H1 (cell line): Measurements from ENCODE around the gene CALML5. TPM values are rescaled to one million over a fixed set of nuclear protein-coding genes. Genes with fewer than 3 reads are reported as not detected.
A peak's percentile ranks its signal among the peaks of the same experiment; 100 is the strongest.

ENCODE experiments used
- CTCF ChIA-PET: fragments of 300-600 bp; sonication (Branson Sonifier 250); formaldehyde crosslinking; loops from one replicate; lab custom pipeline; 2021; ENCODE audit not compliant: partially characterized antibody; lab: Charles Lee
- POLR2A ChIA-PET: fragments of 300-600 bp; sonication (Branson Sonifier 250); formaldehyde crosslinking; loops from one replicate; lab custom pipeline; 2021; ENCODE audit warnings: inconsistent platforms; ENCODE audit not compliant: partially characterized antibody; lab: Charles Lee
- DNase-seq, 2 experiments: peaks; one replicate each; pipeline versions ENCODE4 v3.0.0 to v3.0.0-alpha.2; 2010 to 2022; ENCODE audit warnings: low spot score in 2 of 2, low read depth in 1 of 2, mixed read lengths in 1 of 2
- FAIRE-seq: peaks from 2 replicates; lab custom pipeline; 2011; peaks lifted over from hg19 to GRCh38; lab: Jason Lieb, UNC
- H2AFZ ChIP-seq: 2 replicates; pipeline ENCODE4 v1.8.1; 2012; ENCODE audit warnings: low read length, inconsistent platforms
- H2AK5ac ChIP-seq: 2 replicates; pipeline ENCODE4 v1.6.1; 2013; ENCODE audit warnings: low read depth, low read length
- H2BK120ac ChIP-seq: replicated peaks from 2 replicates; pipeline ENCODE3; 2013; ENCODE audit warnings: low read depth, low read length, inconsistent platforms
- H2BK12ac ChIP-seq: 2 replicates; pipeline ENCODE4 v1.6.1; 2013; ENCODE audit warnings: low read depth, low read length
- H2BK15ac ChIP-seq: 2 replicates; pipeline ENCODE4 v1.6.1; 2013; ENCODE audit warnings: low read length
- H2BK20ac ChIP-seq: 2 replicates; pipeline ENCODE4 v1.6.1; 2013; ENCODE audit warnings: low read length
- H2BK5ac ChIP-seq: 2 replicates; pipeline ENCODE4 v1.6.1; 2013; ENCODE audit warnings: low read depth, low read length
- H3K14ac ChIP-seq: 2 replicates; pipeline ENCODE4 v1.6.1; 2013; ENCODE audit warnings: inconsistent platforms; ENCODE audit not compliant: insufficient read length
- H3K18ac ChIP-seq: 2 replicates; pipeline ENCODE4 v1.6.1; 2013; ENCODE audit warnings: low read length; ENCODE audit errors: extremely low read depth
- H3K23ac ChIP-seq: 2 replicates; pipeline ENCODE4 v1.6.1; 2013; ENCODE audit warnings: inconsistent platforms; ENCODE audit not compliant: insufficient read length
- H3K23me2 ChIP-seq: 2 replicates; pipeline ENCODE4 v1.6.1; 2013; ENCODE audit warnings: low read depth, low read length
- H3K27ac ChIP-seq: 2 replicates; pipeline ENCODE4 v1.6.1; 2011; ENCODE audit warnings: low read depth, low read length, inconsistent platforms
- H3K27me3 ChIP-seq, 4 experiments: replicated peaks in 1 of 4; 1 replicate in 1 of 4; 2 replicates in 3 of 4; pipeline versions ENCODE4 v1.6.1 to v1.8.1; 2011 to 2013; ENCODE audit warnings: low read length in 3 of 4, mild to moderate bottlenecking in 3 of 4, inconsistent platforms in 2 of 4, mixed read lengths in 2 of 4, moderate library complexity in 1 of 4; ENCODE audit not compliant: control insufficient read depth in 3 of 4, insufficient read depth in 3 of 4; ENCODE audit errors: extremely low read depth in 1 of 4
- H3K36me3 ChIP-seq, 4 experiments: 2 replicates each; pipeline versions ENCODE4 v1.6.1 to v1.8.1; 2011 to 2013; ENCODE audit warnings: mild to moderate bottlenecking in 4 of 4, low read length in 3 of 4, moderate library complexity in 2 of 4, control low read depth in 1 of 4, inconsistent platforms in 1 of 4; ENCODE audit not compliant: insufficient read depth in 4 of 4, control insufficient read depth in 2 of 4
- H3K4ac ChIP-seq: replicated peaks from 2 replicates; pipeline ENCODE3; 2013; ENCODE audit warnings: low read length, low read depth, mixed read lengths, inconsistent platforms; ENCODE audit not compliant: insufficient read length
- H3K4me1 ChIP-seq, 4 experiments: replicated peaks in 1 of 4; 1 replicate in 1 of 4; 2 replicates in 3 of 4; pipeline versions ENCODE4 v1.6.1 to v1.8.1; 2011 to 2013; ENCODE audit warnings: low read length in 3 of 4, inconsistent platforms in 2 of 4, mixed read lengths in 1 of 4; ENCODE audit not compliant: insufficient read depth in 4 of 4, control insufficient read depth in 3 of 4
- H3K4me2 ChIP-seq, 2 experiments: 2 replicates each; pipeline versions ENCODE4 v1.6.1 to v1.8.1; 2011 to 2013; ENCODE audit warnings: low read depth in 2 of 2, low read length in 2 of 2, control low read depth in 1 of 2, inconsistent platforms in 1 of 2, mild to moderate bottlenecking in 1 of 2; ENCODE audit not compliant: insufficient read depth in 1 of 2
- H3K4me3 ChIP-seq, 4 experiments: fragments of 200-600, 300-600 bp in 1 of 4; sonication (generic), shearing (Covaris generic), sonication (Bioruptor Twin) in 1 of 4; 2 replicates each; pipeline versions ENCODE4 v1.5.1 to v1.8.1; 2011 to 2016; ENCODE audit warnings: low read length in 4 of 4, low read depth in 3 of 4, control low read depth in 2 of 4, inconsistent platforms in 2 of 4, mild to moderate bottlenecking in 2 of 4, mixed read lengths in 1 of 4, moderate library complexity in 1 of 4; ENCODE audit not compliant: insufficient read depth in 2 of 4; ENCODE audit errors: extremely low read depth in 1 of 4
- H3K56ac ChIP-seq: replicated peaks from 2 replicates; pipeline ENCODE3; 2013; ENCODE audit warnings: low read depth, mild to moderate bottlenecking, mixed read lengths, low read length, inconsistent platforms; ENCODE audit not compliant: insufficient read length
- H3K79me1 ChIP-seq: 2 replicates; pipeline ENCODE4 v1.6.1; 2013; ENCODE audit warnings: low read depth, low read length, control low read depth
- H3K79me2 ChIP-seq, 2 experiments: 2 replicates each; pipeline versions ENCODE4 v1.6.1 to v1.8.1; 2012 to 2013; ENCODE audit warnings: low read length in 2 of 2, mild to moderate bottlenecking in 2 of 2, inconsistent platforms in 1 of 2; ENCODE audit not compliant: insufficient read depth in 2 of 2, control insufficient read depth in 1 of 2
- H3K9ac ChIP-seq, 4 experiments: replicated peaks in 1 of 4; 1 replicate in 1 of 4; 2 replicates in 3 of 4; pipeline versions ENCODE4 v1.6.1 to v1.8.1; 2011 to 2013; ENCODE audit warnings: low read depth in 3 of 4, low read length in 3 of 4, control low read depth in 2 of 4, mild to moderate bottlenecking in 2 of 4, moderate library complexity in 2 of 4, inconsistent platforms in 1 of 4; ENCODE audit errors: extremely low read depth in 1 of 4
- H3K9me3 ChIP-seq, 2 experiments: 2 replicates each; pipeline versions ENCODE4 v1.6.1 to v1.8.1; 2012 to 2013; ENCODE audit warnings: mild to moderate bottlenecking in 2 of 2, moderate library complexity in 2 of 2, control low read depth in 1 of 2, inconsistent platforms in 1 of 2, low read depth in 1 of 2, low read length in 1 of 2, mixed read lengths in 1 of 2; ENCODE audit not compliant: insufficient read depth in 2 of 2
- H4K20me1 ChIP-seq, 2 experiments: replicated peaks in 1 of 2; 2 replicates each; pipeline versions ENCODE3 to v1.8.1; 2011 to 2013; ENCODE audit warnings: inconsistent platforms in 2 of 2, low read length in 2 of 2, mild to moderate bottlenecking in 1 of 2; ENCODE audit not compliant: insufficient read depth in 2 of 2, control insufficient read depth in 1 of 2
- H4K5ac ChIP-seq: 2 replicates; pipeline ENCODE4 v1.6.1; 2013; ENCODE audit warnings: low read length, low read depth, mixed read lengths, inconsistent platforms; ENCODE audit not compliant: insufficient read length
- H4K8ac ChIP-seq: 2 replicates; pipeline ENCODE4 v1.8.0; 2013; ENCODE audit warnings: mild to moderate bottlenecking, moderate library complexity, low read length, inconsistent platforms; ENCODE audit not compliant: insufficient read depth; ENCODE audit errors: extremely low read depth
- H4K91ac ChIP-seq: replicated peaks from 2 replicates; pipeline ENCODE3; 2013; ENCODE audit warnings: low read length, mixed read lengths, inconsistent platforms; ENCODE audit not compliant: insufficient read length
- E2F6 ChIP-seq: IDR thresholded peaks from 2 replicates; pipeline ENCODE4 v1.6.1; 2012; ENCODE audit warnings: inconsistent platforms
- EZH2 ChIP-seq: fragments of 200-600 bp; sonication (generic); IDR thresholded peaks from 2 replicates; pipeline ENCODE4 v1.7.1; 2012; ENCODE audit warnings: low read depth, mild to moderate bottlenecking, moderate library complexity, low read length, inconsistent platforms; ENCODE audit not compliant: severe bottlenecking
- GTF2F1 ChIP-seq: IDR thresholded peaks from 2 replicates; pipeline ENCODE4 v1.6.1; 2012; ENCODE audit warnings: low read depth, low read length, improper control_type of control experiment, borderline replicate concordance
- JUN ChIP-seq: IDR thresholded peaks from 2 replicates; pipeline ENCODE4 v1.6.1; 2011; ENCODE audit warnings: low read depth, mild to moderate bottlenecking, improper control_type of control experiment, low read length
- WGBS, 2 experiments: shearing (Covaris generic) in 1 of 2; methylation state at CpG; one replicate each; pipeline versions ENCODE4 v1.1.6 to v1.1.7; 2013 to 2015; ENCODE audit warnings: low lambda C conversion rate in 2 of 2, mixed read lengths in 2 of 2, inconsistent platforms in 1 of 2, low coverage in 1 of 2, missing lambda C conversion rate in 1 of 2; ENCODE audit not compliant: insufficient replicate concordance in 2 of 2, insufficient coverage in 1 of 2, insufficient read length in 1 of 2; ENCODE audit errors: extremely low coverage in 1 of 2, missing lambda C conversion rate in 1 of 2; 5-methylcytosine and 5-hydroxymethylcytosine counted together
- polyA plus RNA-seq, 7 experiments: library from polyadenylated mRNA; depleted of rRNA in 3 of 7; stranded (reverse) in 5 of 7; unstranded in 2 of 7; fragments of >200 nt in 5 of 7; fragments of 200-250 nt in 2 of 7; gene quantifications; 1 replicate in 5 of 7; 2 replicates in 1 of 7; 4 replicates in 1 of 7; pipeline versions ENCODE4 v1.2.1 to v1.2.3, GENCODE V29; 2011 to 2013; ENCODE audit warnings: missing spikeins in 2 of 7, mixed read lengths in 2 of 7
- total RNA-seq: library from RNA; stranded (reverse); fragmentation: NEBNext Ultra II Directional; extraction: Animal tissue kit (Norgen Biotek cat#: 25700); gene quantifications from 2 replicates; pipeline ENCODE4 v1.2.1, GENCODE V29; 2021

Gene CALML5
- total and polyA plus RNA-seq, 2 of the 8 experiments (the other 6 are each of a cell fraction or from before 2014, with no cell fraction given), result not detected

- Histone ChIP-seq H3K14ac (no peak overlapping the region), H4K8ac (no peak overlapping the region), H3K79me2 (no peaks in the 10 kb centered on the region), H3K4me3 (no peak overlapping the region), H3K23me2 (no peaks in the 10 kb centered on the region), H2AFZ (no peak overlapping the region), H2BK120ac (no peak overlapping the region), H3K4me1 (peaks cover 0 to 3% (median 0%) of the 10 kb centered on the region in 4 experiments; a peak in 1 of 7 replicates), H4K91ac (no peak overlapping the region), H3K27me3 (no peaks in the 10 kb centered on the region), H3K4me2 (no peak overlapping the region), H3K56ac (no peak overlapping the region), H3K27ac (no peak overlapping the region), H2BK5ac (no peak overlapping the region; the same call in 1 of the 2 replicates), H2BK15ac (no peak overlapping the region), H4K5ac (no peak overlapping the region), H3K23ac (no peak overlapping the region), H2AK5ac (no peak overlapping the region), H4K20me1 (no peaks in the 10 kb centered on the region), H3K79me1 (no peaks in the 10 kb centered on the region), H3K9me3 (no peaks in the 10 kb centered on the region), H3K4ac (no peak overlapping the region), H3K18ac (no peak overlapping the region), H2BK12ac (0 out of 2 replicates have a peak overlapping the region, but pooled peaks have one; percentile 27), H2BK20ac (no peak overlapping the region; the same call in 1 of the 2 replicates), H3K9ac (no peak overlapping the region), H3K36me3 (no peaks in the 10 kb centered on the region)
- POLR2A ChIA-PET, result interaction anchor here (0.7 kb wide), 1 partner anchor 68 kb away, joined by 3 read pairs; no protein-coding TSS in a partner anchor
- DNase-seq (no peak), FAIRE-seq (no peak)
- TF ChIP-seq JUN (no peak), GTF2F1 (no peak), EZH2 (no peak), E2F6 (no peak)
- WGBS, 2 experiments, result 93% methylated on average over 16 of the region's 17 CpGs; no CpG with 5 or more reads in 1 of the 2 experiments
- CTCF ChIA-PET, result interaction anchor here (0.6 to 1.4 kb wide), 3 partner anchors 9 to 260 kb away, joined by 3 to 4 read pairs (median 3); no protein-coding TSS in a partner anchor
Observed at GRCh38 chr10:5511885-5512280, 12.5 kb upstream of the CALML5 start.
